Liver (tissue), 9 donors: ENCODE measurements around the gene TOMM40L. TPM values are rescaled to one million over a fixed set of nuclear protein-coding genes. Genes with fewer than 3 reads are reported as not detected.

ENCODE experiments used
- DNase-seq: peaks from one replicate; pipeline ENCODE4 v3.0.0-alpha.2; 2017; ENCODE audit warnings: low spot score
- H3K27ac ChIP-seq, 2 donors: one replicate each; pipeline ENCODE4 v1.7.0; 2013; ENCODE audit warnings: inconsistent platforms in 2 of 2, low read length in 2 of 2, control low read depth in 1 of 2, low read depth in 1 of 2, mild to moderate bottlenecking in 1 of 2
- H3K27me3 ChIP-seq, 4 donors: one replicate each; pipeline versions ENCODE4 v1.6.1 to v1.7.0; 2013; ENCODE audit warnings: low read length in 3 of 4, inconsistent platforms in 1 of 4, mild to moderate bottlenecking in 1 of 4, moderate library complexity in 1 of 4; ENCODE audit not compliant: control insufficient read depth in 4 of 4, insufficient read depth in 4 of 4
- H3K36me3 ChIP-seq, 4 donors: one replicate each; pipeline versions ENCODE4 v1.6.1 to v1.7.0; 2013; ENCODE audit warnings: low read length in 3 of 4, mild to moderate bottlenecking in 3 of 4, low read depth in 1 of 4, moderate library complexity in 1 of 4; ENCODE audit not compliant: control insufficient read depth in 4 of 4, insufficient read depth in 3 of 4
- H3K4me1 ChIP-seq, 4 donors: one replicate each; pipeline versions ENCODE4 v1.6.1 to v1.7.0; 2013; ENCODE audit warnings: low read length in 3 of 4, mild to moderate bottlenecking in 3 of 4, moderate library complexity in 1 of 4; ENCODE audit not compliant: control insufficient read depth in 4 of 4, insufficient read depth in 4 of 4
- H3K4me3 ChIP-seq, 3 donors: one replicate each; pipeline versions ENCODE4 v1.6.1 to v1.7.0; 2013; ENCODE audit warnings: low read length in 3 of 3, control low read depth in 1 of 3, low read depth in 1 of 3, mild to moderate bottlenecking in 1 of 3
- H3K9ac ChIP-seq, 2 donors: one replicate each; pipeline ENCODE4 v1.7.0; 2013; ENCODE audit warnings: low read length in 2 of 2, mild to moderate bottlenecking in 2 of 2, moderate library complexity in 2 of 2, control low read depth in 1 of 2, low read depth in 1 of 2
- H3K9me3 ChIP-seq, 4 donors: one replicate each; pipeline versions ENCODE4 v1.6.1 to v1.7.0; 2013; ENCODE audit warnings: low read length in 3 of 4; ENCODE audit not compliant: control insufficient read depth in 4 of 4
- ATF3 ChIP-seq: IDR thresholded peaks from 2 replicates; pipeline ENCODE4 v1.6.1; 2016; ENCODE audit warnings: antibody characterized with exemption
- CTCF ChIP-seq: fragments of 150-350 bp; IDR thresholded peaks from 2 replicates; pipeline ENCODE4 v1.5.1; 2017; ENCODE audit warnings: improper control_type of control experiment, low read depth, low read length; ENCODE audit not compliant: missing input control
- EGR1 ChIP-seq, 2 donors: IDR thresholded peaks; 2 replicates each; pipeline ENCODE4 v1.6.1; 2016 to 2018; ENCODE audit warnings: antibody characterized with exemption in 2 of 2, low read depth in 2 of 2
- FOXA1 ChIP-seq: IDR thresholded peaks from 2 replicates; pipeline ENCODE4 v1.6.1; 2016; ENCODE audit warnings: antibody characterized with exemption
- FOXA2 ChIP-seq: IDR thresholded peaks from 2 replicates; pipeline ENCODE4 v1.6.1; 2016; ENCODE audit warnings: antibody characterized with exemption
- GABPA ChIP-seq, 2 donors: IDR thresholded peaks in 1 of 2; conservative IDR thresholded peaks in 1 of 2; 2 replicates each; pipeline ENCODE4 v1.6.1; 2016; ENCODE audit warnings: antibody characterized with exemption in 2 of 2, mild to moderate bottlenecking in 1 of 2, moderate library complexity in 1 of 2
- HNF4A ChIP-seq, 2 donors: conservative IDR thresholded peaks; 2 replicates each; pipeline ENCODE4 v1.6.1; 2016; ENCODE audit warnings: antibody characterized with exemption in 2 of 2, mild to moderate bottlenecking in 2 of 2
- HNF4G ChIP-seq: IDR thresholded peaks from 2 replicates; pipeline ENCODE4 v1.6.1; 2016; ENCODE audit warnings: antibody characterized with exemption
- JUND ChIP-seq, 2 donors: IDR thresholded peaks; 2 replicates each; pipeline ENCODE4 v1.6.1; 2016; ENCODE audit warnings: antibody characterized with exemption in 2 of 2
- MAX ChIP-seq: IDR thresholded peaks from 2 replicates; pipeline ENCODE4 v1.6.1; 2016; ENCODE audit warnings: antibody characterized with exemption
- NR2F2 ChIP-seq: IDR thresholded peaks from 2 replicates; pipeline ENCODE4 v1.6.1; 2016; ENCODE audit warnings: antibody characterized with exemption
- RAD21 ChIP-seq, 2 donors: IDR thresholded peaks; 2 replicates each; pipeline ENCODE4 v1.6.1; 2016; ENCODE audit warnings: antibody characterized with exemption in 2 of 2, mild to moderate bottlenecking in 2 of 2
- REST ChIP-seq: IDR thresholded peaks from 2 replicates; pipeline ENCODE4 v1.6.1; 2016; ENCODE audit warnings: antibody characterized with exemption, mild to moderate bottlenecking
- RXRA ChIP-seq, 2 donors: IDR thresholded peaks; 2 replicates each; pipeline ENCODE4 v1.6.1; 2017 to 2018; ENCODE audit warnings: antibody characterized with exemption in 2 of 2, mild to moderate bottlenecking in 1 of 2
- SP1 ChIP-seq: IDR thresholded peaks from 2 replicates; pipeline ENCODE4 v1.6.1; 2018; ENCODE audit warnings: antibody characterized with exemption, mild to moderate bottlenecking
- TAF1 ChIP-seq: conservative IDR thresholded peaks from 2 replicates; pipeline ENCODE4 v1.6.1; 2016; ENCODE audit warnings: antibody characterized with exemption, mild to moderate bottlenecking
- YY1 ChIP-seq: IDR thresholded peaks from 2 replicates; pipeline ENCODE4 v1.6.1; 2016; ENCODE audit warnings: antibody characterized with exemption, mild to moderate bottlenecking
- ZBTB33 ChIP-seq: IDR thresholded peaks from 2 replicates; pipeline ENCODE4 v1.6.1; 2016; ENCODE audit warnings: antibody characterized with exemption
- WGBS: extraction: QIAGEN DNeasy Blood & Tissue Kit; methylation state at CpG from one replicate; pipeline ENCODE4 v1.1.7; 2013; 5-methylcytosine and 5-hydroxymethylcytosine counted together
- polyA plus RNA-seq, 2 donors: library from polyadenylated mRNA; stranded (reverse) in 1 of 2; unstranded in 1 of 2; fragments of 200-250 nt in 1 of 2; fragments of >200 nt in 1 of 2; fragmentation: Nextera tagmentation in 1 of 2; extraction: Ambion mirVana in 1 of 2; gene quantifications; one replicate each; pipeline versions ENCODE4 v1.2.1 to v1.2.3, GENCODE V29; 2013 to 2015
- total RNA-seq, 2 donors: library from RNA; depleted of rRNA; stranded (reverse); fragments of >200 nt; gene quantifications; one replicate each; pipeline ENCODE4 v1.2.3, GENCODE V29; 2014
- donor health status: healthy.
- donor health status: healthy.
- donor health status: healthy.
- donor health status: healthy.
- donor health status: healthy.

The TOMM40L gene
- total and polyA plus RNA-seq, 4 donors, result 6.7 to 10.5 (median 8.9) TPM

GRCh38 chr1:161235957-161236775 is 10.3 kb downstream of the TOMM40L start:
- Histone ChIP-seq H3K27me3 (no peaks in the 10 kb centered on the region), H3K4me1 (peaks cover 0 to 32% (median 6%) of the 10 kb centered on the region in 4 donors), H3K4me3 (peak overlapping the region in 2 of 3 donors; percentile 56 to 64), H3K9me3 (no peaks in the 10 kb centered on the region), H3K36me3 (peaks cover 3 to 26% (median 13%) of the 10 kb centered on the region in 4 donors), H3K9ac (peak overlapping the region in 1 of 2 donors; percentile 91), H3K27ac (peak overlapping the region; percentile 64 to 99)
- no peak for TF ChIP-seq HNF4A (conservative IDR thresholded peaks at IDR 0.05)
- no peak for TF ChIP-seq ZBTB33
- no peak for TF ChIP-seq REST
- no peak for TF ChIP-seq FOXA2
- TF ChIP-seq HNF4G, result no peak
- TF ChIP-seq YY1, result no peak
- TF ChIP-seq NR2F2, result no peak
- no peak for TF ChIP-seq CTCF
- no peak for TF ChIP-seq RXRA (IDR thresholded peaks at IDR 0.05)
- TF ChIP-seq FOXA1, result no peak
- TF ChIP-seq RAD21 (IDR thresholded peaks at IDR 0.05), result no peak
- TF ChIP-seq SP1, result no peak
- TF ChIP-seq GABPA (IDR thresholded peaks at IDR 0.05 in 1 of 2, conservative IDR thresholded peaks at IDR 0.05 in 1 of 2), result no peak
- TF ChIP-seq JUND (IDR thresholded peaks at IDR 0.05), result no peak
- TF ChIP-seq ATF3, result no peak
- no peak for TF ChIP-seq TAF1
- TF ChIP-seq EGR1 (IDR thresholded peaks at IDR 0.05; ENCODE audit: low read depth in 2 of 2), result no peak
- TF ChIP-seq MAX, result no peak
- WGBS, result 49% methylated on average over 5 of the region's 5 CpGs
- no peak for DNase-seq
